AG09309 (cell line): ENCODE measurements around the gene RPLP2.

Source experiments
- DNase-seq: peaks from one replicate; pipeline ENCODE4 v3.0.0-alpha.2; 2010; ENCODE audit warnings: low read depth
- H3K4me3 ChIP-seq: 2 replicates; pipeline ENCODE4 v1.5.1; 2011; ENCODE audit warnings: mild to moderate bottlenecking, low read depth, low read length, moderate library complexity; ENCODE audit not compliant: control insufficient read depth
- TF ChIP-seq, protein P1 (sequence below): IDR thresholded peaks from 2 replicates; pipeline ENCODE4 v1.5.1; 2011; ENCODE audit warnings: mild to moderate bottlenecking, low read depth, low read length, inconsistent platforms; ENCODE audit not compliant: insufficient read depth, control insufficient read depth; ENCODE audit errors: missing control alignments

RPLP2 gene

DNA sequence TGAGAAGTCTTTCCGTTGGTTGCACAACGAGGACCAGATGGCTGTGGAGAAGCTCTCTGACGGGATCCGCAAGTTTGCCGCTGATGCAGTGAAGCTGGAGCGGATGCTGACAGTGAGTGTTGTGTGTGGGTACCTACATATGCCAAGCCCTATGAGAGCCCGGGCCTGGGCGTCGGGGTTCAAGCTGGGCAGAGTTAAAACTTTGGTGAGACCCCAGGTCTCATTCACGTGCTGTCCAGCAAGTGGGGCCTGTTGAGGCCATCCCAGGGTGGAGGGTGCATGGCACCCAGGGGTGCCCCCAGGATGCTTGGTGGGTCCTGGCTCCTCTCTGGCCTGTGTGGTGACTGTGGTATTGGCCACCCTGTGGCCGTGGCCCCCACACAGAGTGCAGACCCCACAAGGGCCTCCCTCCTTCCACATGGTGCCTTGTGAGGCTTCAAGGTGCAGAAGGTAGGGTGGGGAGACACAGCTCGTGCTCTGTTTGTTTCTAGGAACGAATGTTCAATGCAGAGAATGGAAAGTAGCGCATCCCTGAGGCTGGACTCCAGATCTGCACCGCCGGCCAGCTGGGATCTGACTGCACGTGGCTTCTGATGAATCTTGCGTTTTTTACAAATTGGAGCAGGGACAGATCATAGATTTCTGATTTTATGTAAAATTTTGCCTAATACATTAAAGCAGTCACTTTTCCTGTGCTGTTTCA, 45.3 kb upstream of the RPLP2 start:
- no peak overlapping the region for H3K4me3 ChIP-seq
- TF ChIP-seq, protein P1, sequence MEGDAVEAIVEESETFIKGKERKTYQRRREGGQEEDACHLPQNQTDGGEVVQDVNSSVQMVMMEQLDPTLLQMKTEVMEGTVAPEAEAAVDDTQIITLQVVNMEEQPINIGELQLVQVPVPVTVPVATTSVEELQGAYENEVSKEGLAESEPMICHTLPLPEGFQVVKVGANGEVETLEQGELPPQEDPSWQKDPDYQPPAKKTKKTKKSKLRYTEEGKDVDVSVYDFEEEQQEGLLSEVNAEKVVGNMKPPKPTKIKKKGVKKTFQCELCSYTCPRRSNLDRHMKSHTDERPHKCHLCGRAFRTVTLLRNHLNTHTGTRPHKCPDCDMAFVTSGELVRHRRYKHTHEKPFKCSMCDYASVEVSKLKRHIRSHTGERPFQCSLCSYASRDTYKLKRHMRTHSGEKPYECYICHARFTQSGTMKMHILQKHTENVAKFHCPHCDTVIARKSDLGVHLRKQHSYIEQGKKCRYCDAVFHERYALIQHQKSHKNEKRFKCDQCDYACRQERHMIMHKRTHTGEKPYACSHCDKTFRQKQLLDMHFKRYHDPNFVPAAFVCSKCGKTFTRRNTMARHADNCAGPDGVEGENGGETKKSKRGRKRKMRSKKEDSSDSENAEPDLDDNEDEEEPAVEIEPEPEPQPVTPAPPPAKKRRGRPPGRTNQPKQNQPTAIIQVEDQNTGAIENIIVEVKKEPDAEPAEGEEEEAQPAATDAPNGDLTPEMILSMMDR: no peak
- DNase-seq: no peak

- no peak overlapping the region for H3K4me3 ChIP-seq
- TF ChIP-seq, protein P1: peak; percentile 60
- DNase-seq: no peak
Observed at GRCh38 chr11:765025-765801, 44.6 kb upstream of the RPLP2 start.

DNA sequence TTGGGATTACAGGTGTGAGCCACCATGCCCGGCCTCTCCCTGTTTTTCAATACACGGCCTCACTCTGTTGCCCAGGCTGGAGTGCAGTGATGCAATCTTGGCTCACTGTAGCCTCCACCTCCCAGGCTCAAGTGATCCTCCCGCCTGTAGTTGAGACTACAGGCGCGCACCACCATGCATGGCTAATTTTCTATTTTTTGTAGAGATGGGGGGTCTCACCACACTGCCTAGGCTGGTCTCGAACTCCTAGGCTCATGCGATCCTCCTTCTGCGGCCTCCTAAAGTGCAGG, 44.0 kb upstream of the RPLP2 start:
- TF ChIP-seq, protein P1: no peak
- no peak overlapping the region for H3K4me3 ChIP-seq
- no peak for DNase-seq

- no peak for DNase-seq
- TF ChIP-seq, protein P1: no peak
- H3K4me3 ChIP-seq: no peak overlapping the region
Observed at GRCh38 chr11:766106-766935, 43.4 kb upstream of the RPLP2 start.

DNA sequence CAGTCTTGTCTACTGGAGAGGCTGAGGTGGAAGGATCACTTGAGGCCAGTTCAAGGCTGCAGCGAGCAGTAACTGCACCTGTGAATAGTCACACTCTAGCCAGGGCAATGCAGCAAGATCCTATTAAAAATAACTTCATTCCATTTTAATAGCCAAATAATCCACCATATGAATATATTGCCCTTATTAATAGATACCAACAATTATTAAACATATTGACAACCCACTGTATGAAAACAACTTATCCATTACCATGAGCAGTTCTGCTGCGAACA, 42.9 kb upstream of the RPLP2 start:
- H3K4me3 ChIP-seq: no peak overlapping the region
- no peak for DNase-seq
- TF ChIP-seq, protein P1: no peak

- TF ChIP-seq, protein P1: no peak
- no peak for DNase-seq
- no peak overlapping the region for H3K4me3 ChIP-seq
Observed at GRCh38 chr11:767238-767637, 42.5 kb upstream of the RPLP2 start.
